Smooth muscle cell of the brain vasculature (primary cell): ENCODE data around the gene CEBPG.

Source experiments
- DNase-seq: peaks from one replicate; pipeline ENCODE4 v3.0.0-alpha.2; 2012; ENCODE audit warnings: low read depth, low spot score

The CEBPG gene

DNA sequence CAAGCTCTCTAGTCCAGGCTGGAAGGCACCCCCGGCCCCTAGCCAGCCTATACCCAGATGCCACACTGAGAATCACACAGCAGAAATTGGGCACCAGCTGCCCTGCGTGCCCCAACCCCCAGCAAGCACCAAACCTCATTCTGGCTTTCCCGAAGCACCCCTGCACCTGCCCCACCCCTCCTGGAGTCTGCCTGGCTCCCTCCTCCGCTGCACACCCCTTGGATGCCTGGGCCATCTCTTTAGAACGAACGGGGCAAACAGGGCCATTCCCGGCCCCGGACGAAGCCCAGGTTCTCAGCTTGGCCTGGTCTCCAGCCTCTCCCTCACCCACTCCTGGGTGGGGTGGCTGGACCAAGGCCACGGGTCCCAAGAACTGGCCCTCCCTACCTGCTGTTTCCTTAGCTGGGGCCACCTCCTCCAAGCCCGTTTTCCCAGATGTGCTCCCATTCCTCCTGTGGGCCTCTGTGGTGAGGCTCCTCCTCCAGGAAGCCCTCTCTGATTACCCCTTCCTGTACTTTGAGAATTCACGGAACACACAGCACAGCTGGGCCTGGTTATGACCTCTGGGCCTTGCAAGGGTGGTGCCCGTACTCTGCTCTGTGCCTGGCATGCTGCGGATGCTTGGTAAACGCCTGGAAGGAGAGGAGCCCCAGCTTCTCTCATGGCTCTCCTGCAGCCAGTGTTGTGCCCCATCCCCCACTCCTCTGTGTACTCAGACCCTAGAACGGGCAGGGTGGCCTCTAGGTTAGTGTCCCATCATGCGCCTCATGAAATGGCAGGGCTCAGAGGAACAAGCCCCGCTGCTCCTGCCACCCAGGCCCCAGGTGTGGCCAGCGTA lies 21.4 kb downstream of the CEBPG start:
- DNase-seq, result no peak

DNA sequence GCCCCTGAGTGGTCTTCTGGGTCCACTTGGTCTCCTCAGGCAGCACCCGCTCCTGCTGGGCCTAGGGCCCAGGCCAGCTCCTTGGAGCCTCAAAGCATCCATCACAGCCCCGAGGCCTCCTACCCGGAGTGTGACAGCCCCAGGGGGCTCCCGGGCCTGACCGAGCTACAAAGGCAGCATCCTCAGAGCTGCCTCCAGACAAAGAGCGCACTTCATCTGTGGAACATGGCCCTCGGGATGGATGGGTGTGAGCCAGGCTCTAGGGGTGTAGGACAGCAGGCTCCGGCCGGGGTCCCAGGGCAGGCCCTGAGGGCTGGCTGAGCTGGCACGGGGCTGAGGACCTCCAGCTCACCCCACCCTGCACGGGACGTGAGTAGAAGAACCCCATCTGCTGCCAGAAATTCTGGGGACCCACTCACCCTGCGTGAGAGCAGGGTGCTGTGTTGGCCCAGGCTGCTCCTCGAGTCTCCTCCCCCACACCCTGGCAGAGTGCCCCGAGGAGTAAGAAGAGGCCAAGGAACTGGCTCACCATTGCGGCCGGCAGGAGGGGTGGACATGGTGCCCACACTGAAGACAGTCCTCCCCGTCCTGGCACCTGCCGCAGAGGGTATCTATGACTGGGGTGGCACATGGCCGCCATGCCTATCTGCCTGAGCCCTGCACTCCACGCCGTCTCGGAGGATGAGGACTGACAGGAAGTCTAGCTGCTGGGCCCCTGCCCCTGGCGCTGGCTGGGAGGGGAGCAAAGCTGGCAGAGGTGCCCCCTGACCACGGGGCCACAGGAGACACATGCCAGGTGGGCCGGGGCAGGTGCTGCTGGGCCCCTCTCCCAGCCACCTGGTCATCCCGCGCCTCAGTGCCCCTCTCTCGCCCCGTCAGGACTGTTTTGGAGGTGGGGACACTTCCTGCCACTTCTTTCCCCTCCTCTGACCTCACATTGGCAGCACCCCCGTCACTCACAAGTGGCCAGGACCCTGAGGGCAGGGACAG lies 22.3 kb downstream of the CEBPG start:
- DNase-seq, result no peak

DNA sequence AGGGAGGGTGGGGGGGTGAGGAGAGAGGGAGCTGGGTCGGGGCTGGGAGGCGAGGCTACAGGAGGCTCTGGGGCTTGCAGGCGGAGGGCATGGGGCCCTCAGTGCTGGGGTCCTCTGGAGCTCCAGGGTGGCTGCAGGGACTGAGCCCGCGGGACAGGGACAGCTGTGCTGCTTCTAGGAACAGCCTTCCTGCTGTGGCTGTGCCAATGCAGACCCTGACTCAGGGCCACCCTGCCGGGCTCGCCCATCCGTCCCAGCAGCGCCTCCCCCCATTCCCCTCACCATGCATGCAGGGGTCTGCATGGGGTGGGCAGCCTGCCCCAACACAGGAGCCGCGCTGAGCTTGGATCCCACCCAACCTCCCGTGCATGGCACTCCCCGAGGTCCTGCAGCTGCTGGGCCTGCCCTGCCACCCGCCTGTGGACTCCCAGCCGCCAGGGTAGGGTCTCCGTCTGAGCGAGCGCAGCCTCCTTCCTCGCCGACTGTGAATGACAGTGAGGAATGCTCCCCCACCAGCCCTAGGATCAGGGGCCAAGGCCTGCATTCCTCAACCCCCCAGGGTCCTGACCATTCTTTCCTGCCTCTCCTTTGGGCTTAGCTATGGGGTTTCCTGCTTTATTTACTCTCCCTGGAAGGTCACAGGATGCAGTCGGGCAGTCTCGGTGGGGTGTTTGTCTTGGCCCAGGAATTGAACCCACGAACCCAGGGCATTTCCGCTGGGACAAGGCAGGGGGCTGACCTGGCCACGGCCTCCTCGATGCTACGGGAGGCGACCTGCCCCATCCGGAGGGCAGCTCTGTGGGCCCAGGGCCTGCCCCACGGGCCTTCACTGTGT lies 23.4 kb downstream of the CEBPG start:
- no peak for DNase-seq

DNA sequence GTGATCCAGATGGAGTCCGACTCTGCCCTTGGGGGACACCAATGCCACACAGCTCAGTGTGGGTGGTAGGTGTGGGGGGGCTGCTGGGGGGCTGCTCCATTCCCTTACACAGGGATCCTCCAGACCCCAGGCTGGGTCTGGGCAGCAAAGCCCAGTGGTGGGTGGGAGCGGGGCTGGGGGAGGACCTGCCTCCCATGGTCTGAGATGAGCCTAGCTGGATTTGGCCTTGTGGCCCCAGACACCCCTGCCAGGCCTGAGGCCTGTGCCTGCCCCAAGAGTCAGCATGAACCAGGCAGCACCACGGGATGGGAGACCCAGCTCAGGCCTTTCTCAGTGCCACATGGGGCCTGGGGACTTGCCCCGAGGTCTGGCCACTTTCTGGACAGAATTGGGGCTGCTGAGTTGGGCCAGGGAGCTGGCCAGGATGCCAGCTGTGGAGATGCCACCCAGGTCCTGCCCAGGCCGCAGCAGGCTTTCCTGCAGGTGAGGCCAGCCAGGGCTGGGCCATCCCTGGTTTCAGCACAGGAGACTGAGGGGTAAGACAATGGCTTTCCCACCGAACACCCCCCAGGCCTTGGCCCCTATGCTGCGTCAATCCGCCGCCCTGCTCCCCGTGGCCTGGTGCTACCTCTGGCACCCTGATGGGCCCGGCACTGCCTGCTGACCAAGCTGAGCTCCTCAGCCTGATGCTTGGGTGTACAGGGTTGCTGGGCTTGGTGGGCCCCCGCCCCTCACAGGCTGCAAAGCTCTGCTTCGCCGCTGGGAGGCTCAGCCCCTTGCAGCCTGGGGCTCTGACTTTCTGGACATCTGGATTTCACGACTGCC lies 24.2 kb downstream of the CEBPG start:
- DNase-seq, result no peak

DNA sequence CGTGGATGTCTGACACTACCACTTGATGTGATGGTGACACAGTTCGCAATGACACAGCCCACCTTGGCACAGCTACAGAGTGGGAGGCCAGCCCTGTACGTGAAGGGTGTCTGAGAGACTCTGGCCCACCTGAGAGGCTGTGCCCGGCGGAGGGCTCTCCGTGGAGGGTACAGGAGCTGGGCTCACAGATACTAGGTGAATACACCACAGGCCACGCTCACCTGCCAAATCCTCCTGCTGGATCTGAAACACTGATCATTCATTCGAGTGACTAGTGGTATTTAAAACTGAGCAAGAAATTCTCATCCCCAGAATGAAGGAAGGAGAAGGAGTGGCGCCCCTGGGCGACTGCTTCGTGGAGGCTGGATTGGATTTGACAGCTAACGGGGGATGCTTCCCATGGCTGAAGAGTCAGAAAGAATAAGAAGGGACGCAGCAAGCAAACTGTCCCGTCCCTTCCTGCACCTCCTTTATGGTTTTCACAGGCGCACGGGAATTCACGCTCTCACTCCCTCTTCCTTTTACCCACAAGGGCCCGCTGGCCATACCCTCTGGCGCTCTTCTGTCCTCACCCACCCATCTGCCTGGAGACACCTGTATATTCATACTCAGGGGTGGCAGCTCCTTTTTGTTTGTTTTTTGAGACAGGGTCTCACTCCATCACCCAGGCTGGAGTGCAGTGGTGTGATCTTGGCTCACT lies 25.0 kb downstream of the CEBPG start:
- DNase-seq, result no peak

DNA sequence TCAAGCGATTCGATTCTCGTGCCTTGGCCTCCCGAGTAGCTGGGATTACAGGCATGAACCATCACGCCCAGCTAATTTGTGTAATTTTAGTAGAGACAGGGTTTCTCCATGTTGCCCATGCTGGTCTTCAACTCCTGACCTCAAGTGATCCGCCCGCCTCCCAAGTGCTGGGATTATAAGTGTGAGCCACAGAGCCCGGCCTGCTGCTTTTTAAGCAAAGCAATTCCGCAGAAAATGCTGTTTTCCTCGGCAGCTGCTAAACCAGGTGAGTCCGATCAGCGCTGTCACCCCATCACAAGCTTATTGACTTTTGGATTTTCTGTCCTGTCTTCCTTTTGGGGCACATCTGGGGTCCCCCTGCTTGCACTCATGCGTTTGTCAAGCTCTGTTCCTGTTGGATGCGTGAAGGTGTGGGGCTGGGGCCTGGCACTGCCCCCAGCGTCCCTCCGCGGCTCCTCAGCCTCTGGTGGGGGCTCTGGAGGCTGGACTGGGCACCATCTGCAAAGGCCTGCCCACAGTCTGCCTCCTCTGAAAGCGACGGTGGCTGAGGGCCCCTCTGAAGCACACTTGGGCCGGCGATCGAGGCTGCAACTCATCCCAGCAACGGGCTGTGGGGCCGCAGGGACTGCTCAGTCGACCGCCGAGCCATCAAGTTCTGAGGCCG lies 25.7 kb downstream of the CEBPG start:
- no peak for DNase-seq

DNA sequence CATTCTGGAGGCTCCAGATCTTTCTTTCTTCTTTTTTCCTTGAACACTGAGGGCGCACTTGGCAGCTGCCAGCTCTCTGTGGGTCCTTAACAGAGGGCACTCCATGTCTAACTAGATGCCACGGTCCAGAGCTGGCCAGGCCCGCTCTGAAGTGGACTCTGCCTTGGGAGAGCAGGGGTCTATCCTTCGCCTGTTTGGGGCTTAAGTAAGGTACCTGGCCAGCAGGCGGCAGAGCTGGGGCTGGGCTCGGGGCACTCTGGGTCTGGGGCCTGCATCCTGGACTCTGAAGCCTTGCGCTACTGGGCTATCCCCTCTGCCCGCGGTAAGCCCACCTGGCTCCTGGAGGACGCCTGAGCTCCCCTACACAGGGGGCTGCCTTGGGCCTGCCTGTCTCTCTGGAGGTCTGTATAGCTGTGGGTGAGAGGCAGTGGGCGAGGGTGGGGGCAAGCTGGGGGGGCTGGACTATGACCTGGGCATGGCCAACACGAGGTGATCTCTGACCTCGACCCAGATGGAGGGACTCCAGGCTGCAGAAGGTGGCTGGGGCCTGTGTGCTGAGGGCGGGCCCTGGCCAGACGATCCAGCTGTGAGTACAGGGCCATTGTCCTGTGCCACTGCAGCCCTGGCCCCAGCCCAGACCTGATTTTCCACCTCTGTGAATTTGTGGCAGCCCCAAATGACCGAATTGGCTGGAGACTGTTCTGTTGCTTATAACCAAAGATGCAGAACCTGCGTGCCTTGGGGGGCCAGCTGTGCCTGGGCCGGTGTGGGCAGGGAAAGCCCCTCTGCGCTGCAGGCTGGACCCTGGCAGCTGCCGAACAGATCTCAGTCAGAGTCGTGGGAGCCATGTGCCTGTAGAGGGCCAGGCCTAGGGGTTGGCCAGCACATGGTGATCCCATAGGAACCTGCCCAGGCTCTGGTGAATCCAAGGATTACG lies 26.5 kb downstream of the CEBPG start:
- no peak for DNase-seq

DNA sequence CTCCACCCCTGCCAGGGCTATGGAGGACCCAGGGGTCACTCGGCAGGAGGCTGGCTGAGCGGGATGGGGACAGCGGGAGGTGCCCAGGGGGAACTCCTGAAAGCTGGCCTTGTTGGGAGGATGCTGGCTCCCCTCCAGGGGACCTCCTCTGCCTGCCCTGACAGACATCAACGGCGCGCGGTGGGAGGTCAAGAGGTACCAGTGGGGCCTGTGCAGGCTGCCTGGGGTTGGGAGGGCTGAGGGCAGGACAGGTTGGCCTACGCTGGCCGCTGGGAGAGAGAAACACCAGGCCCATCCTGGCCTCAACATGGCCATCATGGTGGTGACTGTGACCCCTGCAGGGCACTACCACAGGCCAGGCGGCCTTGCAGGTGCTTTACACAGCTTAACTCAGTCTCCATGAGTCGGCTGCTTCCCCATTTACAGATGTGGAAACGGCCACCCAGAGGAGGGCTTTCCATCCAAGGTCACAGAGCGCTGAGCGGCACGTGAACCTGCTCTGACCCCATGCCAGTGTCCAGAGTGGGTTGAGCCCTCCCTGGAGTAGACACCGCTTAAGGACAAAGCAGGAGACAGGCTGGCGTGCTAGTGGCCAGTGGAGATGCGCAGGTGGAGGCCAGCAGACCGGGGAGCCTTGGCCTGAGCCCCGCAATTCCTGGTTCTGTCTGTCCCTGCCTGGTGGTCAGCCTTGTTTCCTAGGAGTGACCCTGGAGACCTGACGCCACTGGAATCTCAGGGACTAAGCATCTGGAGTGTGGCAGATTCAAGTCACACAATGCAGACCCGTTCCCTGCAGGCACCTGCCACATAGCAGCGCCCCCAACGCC lies 27.6 kb downstream of the CEBPG start:
- DNase-seq, result no peak

DNA sequence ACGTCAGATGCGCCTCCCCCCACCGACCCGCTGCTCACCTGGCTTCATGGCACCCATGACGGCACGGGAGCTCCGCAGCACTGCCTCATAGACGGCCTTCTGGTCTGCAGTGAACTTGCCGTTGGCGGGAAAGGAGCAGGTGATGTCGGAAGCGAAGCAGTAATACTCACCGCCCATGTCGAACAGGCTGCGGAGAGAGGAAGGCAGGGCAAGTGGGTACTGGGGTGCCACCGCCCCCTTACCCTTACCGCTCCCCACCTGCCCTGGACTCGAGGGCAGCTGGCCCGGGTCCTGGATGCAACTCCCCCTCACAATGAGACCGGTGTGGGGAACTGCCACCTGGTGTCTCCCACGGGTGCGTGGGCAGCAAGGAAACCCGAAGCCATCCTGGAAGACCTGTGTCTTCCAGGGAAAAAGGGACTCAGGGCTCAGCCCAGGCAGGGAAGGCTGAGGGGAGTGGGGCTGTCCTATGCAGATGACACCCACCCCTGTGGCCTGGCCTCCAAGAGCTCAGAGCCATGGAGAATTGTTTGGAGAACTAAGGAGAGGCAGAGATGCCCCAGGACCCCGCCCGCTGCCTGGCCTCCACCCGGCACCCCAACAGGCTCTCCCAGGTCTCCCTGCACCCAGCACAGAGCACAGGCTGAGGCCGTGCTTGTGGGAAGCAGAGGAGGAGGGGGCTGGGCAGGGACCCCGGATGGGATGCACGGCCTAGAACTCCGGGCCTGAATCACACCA lies 28.3 kb downstream of the CEBPG start:
- DNase-seq, result no peak

DNA sequence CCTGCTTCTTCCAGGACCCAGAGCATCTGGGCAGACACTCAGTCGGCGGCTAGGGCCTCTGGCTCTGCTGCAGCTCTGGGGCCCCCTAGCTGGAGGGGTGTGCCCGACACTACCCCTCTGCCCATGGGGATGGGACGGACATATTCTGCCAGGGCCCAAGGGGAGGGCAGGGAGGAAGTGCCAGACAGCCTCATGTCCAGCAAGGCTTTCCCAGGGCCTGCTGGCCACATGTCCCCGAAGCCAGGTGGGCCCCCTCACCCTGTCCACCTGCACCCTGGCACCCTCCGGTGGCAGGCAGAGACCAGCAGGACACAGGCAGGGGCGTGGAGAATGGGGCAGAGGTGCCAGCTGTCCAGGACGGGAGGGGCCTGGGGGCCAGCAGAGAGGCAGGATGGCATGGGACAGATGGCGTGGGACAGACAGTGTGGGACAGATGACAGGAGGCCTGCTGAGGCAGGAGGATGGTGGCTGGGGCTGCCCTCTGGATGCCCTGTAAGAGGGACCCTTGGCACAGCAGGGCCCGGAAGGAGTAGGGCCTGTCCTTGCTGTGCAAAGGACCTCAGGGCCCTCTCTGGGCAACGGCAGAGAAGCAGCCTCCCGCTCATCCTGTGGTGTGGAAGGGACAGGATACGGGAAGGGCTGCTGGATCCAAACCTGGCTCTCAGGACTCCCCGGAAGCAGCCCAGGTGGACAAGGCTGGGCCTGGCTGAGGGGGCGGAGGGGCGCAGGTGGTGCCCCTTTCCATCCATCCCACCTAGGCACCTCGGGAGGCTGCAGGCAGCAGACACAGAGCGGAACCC lies 29.1 kb downstream of the CEBPG start:
- no peak for DNase-seq

DNA sequence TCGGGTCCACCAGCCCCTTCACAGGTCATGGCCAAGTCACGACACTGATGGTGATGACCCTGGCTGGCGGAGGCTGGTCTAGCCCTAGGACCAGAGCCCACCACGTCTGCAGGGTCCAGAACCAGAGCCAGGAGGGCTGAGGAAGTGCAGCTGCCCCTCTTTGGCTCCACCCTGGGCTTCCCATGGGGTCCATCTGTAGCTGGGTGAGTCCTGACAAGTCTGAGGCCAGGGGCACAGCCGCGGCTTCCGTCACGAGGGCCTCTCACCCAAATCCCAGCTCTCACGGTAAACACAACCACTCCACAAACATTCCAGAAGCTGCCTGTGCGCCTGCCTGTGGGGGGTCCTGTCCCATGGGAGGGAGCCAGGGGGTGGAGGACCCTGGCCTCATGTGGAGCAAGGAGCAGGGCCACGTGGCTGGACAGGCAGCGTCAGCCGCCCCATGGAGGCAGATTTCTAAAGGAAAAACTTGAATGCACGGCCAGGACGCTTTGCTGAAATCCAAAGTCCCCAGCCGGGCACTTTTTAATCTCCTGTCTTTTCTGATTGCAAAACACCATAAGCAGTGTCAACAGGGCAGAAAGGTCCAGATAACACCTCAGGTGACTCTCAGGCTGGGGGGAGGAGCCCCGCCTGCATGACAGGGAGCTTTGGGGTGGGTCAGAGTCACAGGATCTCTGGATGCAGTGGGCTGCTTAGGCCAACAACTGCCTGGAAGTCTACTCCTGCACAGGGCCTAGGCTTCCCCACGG lies 29.9 kb downstream of the CEBPG start:
- DNase-seq, result no peak

DNA sequence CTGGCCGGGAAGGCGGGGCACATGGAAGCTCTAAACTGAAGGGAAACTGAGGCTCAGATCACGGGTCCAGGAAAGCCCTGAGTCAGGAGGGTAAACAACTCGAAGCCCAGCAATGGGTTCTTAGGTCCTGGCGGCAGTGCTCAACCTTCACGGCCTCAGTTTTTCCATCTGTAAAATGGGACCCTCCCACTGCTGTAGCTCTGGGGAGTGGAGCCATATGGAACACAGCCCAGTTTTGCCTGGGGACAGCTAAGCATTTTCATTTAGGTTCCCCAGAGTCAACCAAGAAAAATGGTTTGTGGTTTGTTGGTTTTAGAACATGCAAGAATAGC lies 30.4 kb downstream of the CEBPG start:
- DNase-seq, result no peak

DNA sequence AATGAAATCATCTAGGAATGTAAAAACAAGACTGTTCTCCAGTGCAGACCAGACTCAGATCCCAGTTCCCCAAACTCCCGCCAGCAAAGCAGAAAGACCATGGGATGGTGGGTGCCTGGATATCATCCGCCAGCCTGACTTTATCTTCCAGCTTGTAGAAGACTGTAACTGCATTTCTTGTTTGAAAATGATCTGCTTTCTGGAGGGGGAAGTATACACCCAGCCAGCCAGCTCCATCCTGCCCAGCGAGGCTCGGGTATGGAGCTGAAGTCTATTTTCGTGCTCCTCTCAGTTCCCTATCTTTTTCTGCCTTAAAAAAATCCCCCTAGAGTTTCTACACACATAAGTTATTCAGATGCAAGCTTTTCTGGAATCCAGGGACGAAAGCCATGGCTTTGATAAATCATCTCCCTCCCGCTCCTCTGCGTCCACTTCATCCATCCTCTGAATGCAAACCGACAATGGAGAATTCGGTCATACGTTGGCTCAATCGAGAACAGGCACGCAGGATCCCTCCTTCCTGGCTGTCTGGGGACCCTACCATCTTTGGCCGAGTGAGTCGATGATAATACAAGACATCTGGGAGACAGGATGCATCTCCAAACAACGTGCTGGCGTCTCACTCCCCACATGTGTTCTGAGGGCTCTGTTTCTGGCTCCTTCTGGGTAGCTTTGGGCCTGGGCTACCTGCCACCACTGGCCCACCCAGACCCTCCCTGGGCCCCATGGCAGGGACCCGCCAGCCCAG lies 31.2 kb downstream of the CEBPG start:
- no peak for DNase-seq

DNA sequence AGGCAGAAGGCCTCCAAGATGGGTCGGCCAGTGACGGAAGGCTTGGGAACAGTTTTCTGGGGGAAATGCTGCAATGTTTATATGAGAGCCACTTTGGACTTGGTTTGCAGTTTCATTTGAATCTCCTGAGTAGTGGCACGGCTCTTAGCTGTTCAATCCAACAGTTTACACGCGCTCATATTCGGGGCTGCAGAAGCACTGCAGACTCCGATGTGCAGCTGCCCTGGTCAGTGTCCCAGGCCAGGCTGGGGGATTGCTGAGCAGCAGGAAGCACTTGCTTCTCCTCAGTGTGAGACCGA lies 31.7 kb downstream of the CEBPG start:
- no peak for DNase-seq
